Sigmoid colon (tissue), 4 donors: Measurements from ENCODE around the gene KCNQ5.

Source experiments
- CTCF ChIP-seq, 4 experiments: fragments of 450-650 bp in 3 of 4; fragments of 200-600 bp in 1 of 4; IDR thresholded peaks; one replicate each; pipeline ENCODE4 v1.5.1; 2016 to 2019; ENCODE audit warnings: antibody characterized with exemption in 4 of 4, mild to moderate bottlenecking in 3 of 4, moderate library complexity in 2 of 4
- EP300 ChIP-seq, 4 donors: sonication (generic); formaldehyde crosslinking; IDR thresholded peaks; one replicate each; pipeline ENCODE4 v1.6.1; 2017; ENCODE audit warnings: antibody characterized with exemption in 4 of 4
- POLR2A ChIP-seq, 2 donors: fragments of 450-650 bp; IDR thresholded peaks; one replicate each; pipeline ENCODE4 v1.6.1; 2016; ENCODE audit warnings: antibody characterized with exemption in 2 of 2, mild to moderate bottlenecking in 2 of 2, moderate library complexity in 2 of 2
- POLR2AphosphoS5 ChIP-seq, 4 donors: sonication (generic); formaldehyde crosslinking; IDR thresholded peaks; one replicate each; pipeline ENCODE4 v1.6.1; 2017; ENCODE audit warnings: antibody characterized with exemption in 4 of 4

GRCh38 chr6:72810571-72811280 lies 188.9 kb downstream of the KCNQ5 start:
- TF ChIP-seq CTCF (IDR thresholded peaks at IDR 0.05) (no peak), POLR2AphosphoS5 (IDR thresholded peaks at IDR 0.05) (no peak), EP300 (IDR thresholded peaks at IDR 0.05) (no peak), POLR2A (IDR thresholded peaks at IDR 0.05) (no peak)
